Stimulated activated naive CD8-positive, alpha-beta T cell treated with anti-CD3 and anti-CD28 coated beads, Interleukin-15, Interleukin-2, amounts not matched to agents 100 ng/mL and 50 ng/mL, for 24 hours (primary cell): ENCODE data around the gene CTSW.

Experiments
- H3K27ac Mint-ChIP-seq: one replicate; pipeline ENCODE4 v1.8.0; 2021; ENCODE audit warnings: mild to moderate bottlenecking, mixed read lengths
- H3K27me3 Mint-ChIP-seq: one replicate; pipeline ENCODE4 v1.8.0; 2021; ENCODE audit warnings: mixed read lengths
- H3K36me3 Mint-ChIP-seq: one replicate; pipeline ENCODE4 v1.8.0; 2021; ENCODE audit warnings: low read depth, mixed read lengths
- H3K4me1 Mint-ChIP-seq: one replicate; pipeline ENCODE4 v1.8.0; 2021; ENCODE audit warnings: low read depth, mixed read lengths
- H3K4me3 Mint-ChIP-seq: one replicate; pipeline ENCODE4 v1.8.0; 2021; ENCODE audit warnings: mild to moderate bottlenecking, mixed read lengths
- H3K9me3 Mint-ChIP-seq: one replicate; pipeline ENCODE4 v1.8.0; 2021; ENCODE audit warnings: mixed read lengths

The CTSW gene

GRCh38 chr11:65870307-65870658 lies 9.4 kb upstream of the CTSW start:
- peaks cover 22% of the 10 kb centered on the region for H3K4me1 Mint-ChIP-seq
- H3K9me3 Mint-ChIP-seq, result no peaks in the 10 kb centered on the region
- peaks cover 11% of the 10 kb centered on the region for H3K36me3 Mint-ChIP-seq
- peak overlapping the region; percentile 71 for H3K27ac Mint-ChIP-seq
- H3K27me3 Mint-ChIP-seq, result peaks cover 3% of the 10 kb centered on the region
- no peak overlapping the region for H3K4me3 Mint-ChIP-seq

GRCh38 chr11:65870706-65871681 lies 8.6 kb upstream of the CTSW start:
- Mint-ChIP-seq H3K4me1 (peaks cover 22% of the 10 kb centered on the region), H3K27me3 (peaks cover 3% of the 10 kb centered on the region), H3K9me3 (no peaks in the 10 kb centered on the region), H3K4me3 (no peak overlapping the region), H3K27ac (peak overlapping the region; percentile 71), H3K36me3 (peaks cover 9% of the 10 kb centered on the region)

DNA sequence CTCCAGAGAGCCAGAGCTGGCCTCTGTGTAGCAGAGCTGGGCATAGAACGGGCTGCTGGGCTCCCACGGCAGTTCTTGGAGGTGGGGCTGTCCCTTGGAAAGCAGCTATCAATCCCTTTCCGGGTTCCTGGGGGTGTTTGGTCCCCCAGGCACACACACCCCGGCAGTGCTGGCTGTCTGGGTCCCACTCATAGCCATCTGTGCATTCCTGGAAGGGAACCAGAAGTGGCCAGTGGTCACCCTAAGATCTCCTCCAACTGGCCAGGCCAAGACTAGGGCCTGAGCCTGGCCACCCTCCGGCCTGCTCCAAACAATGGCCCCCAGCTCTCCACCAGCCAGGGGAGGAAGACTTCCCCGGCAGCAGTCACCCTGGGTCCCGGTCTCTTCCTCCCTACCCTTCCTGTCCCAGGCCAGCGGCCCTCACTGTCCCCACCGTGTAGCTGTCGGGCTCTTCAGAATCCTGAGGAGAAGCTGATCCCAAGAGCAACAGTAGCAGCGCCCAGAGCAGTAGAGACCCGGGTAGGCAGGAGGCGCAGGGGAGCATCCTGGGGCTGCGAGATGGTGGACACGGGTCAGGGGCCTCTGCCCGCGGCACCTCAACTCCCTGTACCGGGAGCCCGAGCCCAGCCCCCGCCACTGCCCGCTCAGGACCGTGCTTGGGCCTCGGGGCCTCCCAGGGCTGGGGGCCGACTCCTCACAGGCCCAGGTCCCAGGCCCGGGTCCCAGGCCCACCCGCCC lies 7.7 kb upstream of the CTSW start:
- Mint-ChIP-seq H3K27me3 (peaks cover 3% of the 10 kb centered on the region), H3K4me1 (peaks cover 22% of the 10 kb centered on the region), H3K27ac (no peak overlapping the region), H3K36me3 (peaks cover 8% of the 10 kb centered on the region), H3K4me3 (no peak overlapping the region), H3K9me3 (no peaks in the 10 kb centered on the region)

GRCh38 chr11:65872586-65873317 lies 6.9 kb upstream of the CTSW start, which contains the start of gene EFEMP2:
Gene EFEMP2 (minus strand): TSS chr11:65872800. CDS start chr11:65872354, 446 bp downstream.
- Mint-ChIP-seq H3K27me3 (peaks cover 3% of the 10 kb centered on the region), H3K4me3 (peak within 1 kb of the TSS; percentile 84), H3K9me3 (no peaks in the 10 kb centered on the region), H3K4me1 (peaks cover 29% of the 10 kb centered on the region), H3K36me3 (peaks cover under 1% of the 10 kb centered on the region), H3K27ac (peak within 1 kb of the TSS; percentile 92)

DNA sequence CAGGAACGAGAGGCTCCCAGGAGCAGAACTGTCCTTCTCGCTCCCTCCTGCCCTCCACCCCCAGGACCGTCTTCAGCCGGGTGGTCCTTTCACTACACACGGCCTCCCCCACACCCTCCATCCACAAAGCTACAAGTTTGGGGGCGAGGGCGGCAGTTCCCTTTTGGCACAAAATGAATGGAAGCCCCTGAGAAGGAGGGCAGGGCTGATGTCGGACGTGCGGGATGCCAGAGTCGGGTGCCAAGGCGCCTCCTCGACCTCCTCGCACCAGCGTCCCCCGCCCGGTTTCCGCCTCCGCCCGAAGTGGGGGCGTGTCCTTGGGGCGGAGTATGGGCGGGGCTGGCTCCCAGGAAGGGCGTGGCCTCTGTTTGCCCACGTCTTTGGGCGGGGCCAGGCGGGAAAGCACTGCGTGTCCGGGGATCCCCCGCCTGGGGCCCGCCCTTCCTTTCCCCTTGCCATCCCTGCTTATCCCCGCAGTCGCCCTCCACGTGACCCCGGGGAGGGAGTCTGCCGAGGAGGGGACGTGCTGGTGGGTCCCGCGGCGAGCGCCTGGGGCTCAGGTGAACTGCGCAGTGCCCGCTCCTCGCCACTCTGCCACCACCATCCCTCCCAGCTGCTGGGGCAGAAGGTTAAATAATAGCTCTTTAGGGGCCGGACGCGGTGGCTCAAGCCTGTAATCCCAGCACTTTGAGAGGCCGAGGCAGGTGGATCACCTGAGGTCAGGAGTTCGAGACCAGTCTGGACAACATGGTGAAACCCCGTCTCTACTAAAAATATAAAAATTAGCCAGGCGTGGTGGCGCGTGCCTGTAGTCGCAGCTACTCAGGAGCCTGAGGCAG lies 6.1 kb upstream of the CTSW start:
- Mint-ChIP-seq H3K27ac (peak overlapping the region; percentile 92), H3K36me3 (no peaks in the 10 kb centered on the region), H3K4me3 (peak overlapping the region; percentile 84), H3K4me1 (peaks cover 35% of the 10 kb centered on the region), H3K27me3 (peaks cover 3% of the 10 kb centered on the region), H3K9me3 (no peaks in the 10 kb centered on the region)

DNA sequence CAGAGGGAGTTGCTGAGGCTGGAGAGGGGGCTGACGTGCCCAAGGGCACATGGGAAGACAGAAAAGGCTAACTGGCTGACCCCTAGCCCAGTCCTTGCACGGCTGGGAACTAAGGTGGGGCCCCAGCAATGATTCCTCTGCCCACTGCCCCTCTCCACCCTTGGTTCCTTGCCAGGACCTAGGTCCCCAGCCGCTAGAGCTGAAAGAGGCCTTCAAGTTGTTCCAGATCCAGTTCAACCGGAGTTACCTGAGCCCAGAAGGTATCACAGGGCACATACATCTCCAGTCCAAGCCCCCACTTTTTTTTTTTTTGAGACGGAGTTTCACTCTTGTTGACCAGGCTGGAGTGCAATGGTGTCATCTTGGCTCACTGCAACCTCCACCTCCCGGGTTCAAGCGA lies 390 bp downstream of the CTSW start:
- Mint-ChIP-seq H3K27me3 (no peaks in the 10 kb centered on the region), H3K27ac (peak overlapping the region; percentile 94), H3K4me3 (peak overlapping the region; percentile 84), H3K36me3 (peaks cover 23% of the 10 kb centered on the region), H3K9me3 (no peaks in the 10 kb centered on the region), H3K4me1 (peaks cover 52% of the 10 kb centered on the region)

GRCh38 chr11:65880844-65881421 lies 1.3 kb downstream of the CTSW start:
- Mint-ChIP-seq H3K27ac (peak overlapping the region; percentile 94), H3K27me3 (no peaks in the 10 kb centered on the region), H3K36me3 (peaks cover 25% of the 10 kb centered on the region), H3K9me3 (no peaks in the 10 kb centered on the region), H3K4me1 (peaks cover 56% of the 10 kb centered on the region), H3K4me3 (peak overlapping the region; percentile 84)

DNA sequence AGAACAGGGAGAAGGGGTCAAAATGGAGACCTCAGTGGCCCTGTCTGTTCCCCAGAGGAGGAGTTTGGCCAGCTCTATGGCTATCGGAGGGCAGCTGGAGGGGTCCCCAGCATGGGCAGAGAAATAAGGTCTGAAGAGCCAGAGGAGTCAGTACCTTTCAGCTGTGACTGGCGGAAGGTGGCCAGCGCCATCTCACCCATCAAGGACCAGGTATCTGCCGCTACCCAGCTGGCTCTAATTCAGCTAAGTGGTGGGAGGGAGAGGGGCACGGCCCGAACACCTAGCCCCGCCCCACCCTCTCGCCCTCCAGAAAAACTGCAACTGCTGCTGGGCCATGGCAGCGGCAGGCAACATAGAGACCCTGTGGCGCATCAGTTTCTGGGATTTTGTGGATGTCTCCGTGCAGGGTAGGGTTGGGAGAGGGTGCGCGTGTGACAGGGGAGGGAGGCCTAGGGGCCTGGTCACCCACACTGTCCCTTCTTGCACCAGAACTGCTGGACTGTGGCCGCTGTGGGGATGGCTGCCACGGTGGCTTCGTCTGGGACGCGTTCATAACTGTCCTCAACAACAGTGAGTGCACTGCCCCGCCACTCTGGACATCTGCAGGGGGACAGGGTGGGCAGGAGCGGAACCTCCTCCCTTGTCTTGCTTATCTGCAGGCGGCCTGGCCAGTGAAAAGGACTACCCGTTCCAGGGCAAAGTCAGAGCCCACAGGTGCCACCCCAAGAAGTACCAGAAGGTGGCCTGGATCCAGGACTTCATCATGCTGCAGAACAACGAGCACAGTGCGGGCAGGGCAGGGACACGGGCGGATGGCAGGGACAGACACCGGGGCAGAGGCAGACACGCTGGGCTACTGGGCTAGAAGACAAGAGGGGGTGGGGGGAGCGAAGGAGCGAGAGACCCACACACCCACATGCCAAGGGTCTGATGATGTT lies 2.8 kb downstream of the CTSW start:
- Mint-ChIP-seq H3K4me3 (peak overlapping the region; percentile 10), H3K36me3 (peaks cover 32% of the 10 kb centered on the region), H3K27ac (peak overlapping the region; percentile 57), H3K4me1 (peaks cover 65% of the 10 kb centered on the region), H3K27me3 (no peaks in the 10 kb centered on the region), H3K9me3 (no peaks in the 10 kb centered on the region)

- Mint-ChIP-seq H3K9me3 (no peaks in the 10 kb centered on the region), H3K4me3 (no peak overlapping the region), H3K36me3 (peaks cover 32% of the 10 kb centered on the region), H3K4me1 (peaks cover 66% of the 10 kb centered on the region), H3K27ac (no peak overlapping the region), H3K27me3 (no peaks in the 10 kb centered on the region)
Measured at GRCh38 chr11:65883058-65883761, 3.6 kb downstream of the CTSW start.

- Mint-ChIP-seq H3K36me3 (peaks cover 32% of the 10 kb centered on the region), H3K9me3 (no peaks in the 10 kb centered on the region), H3K27me3 (no peaks in the 10 kb centered on the region), H3K4me1 (peaks cover 65% of the 10 kb centered on the region), H3K4me3 (no peak overlapping the region), H3K27ac (no peak overlapping the region)
Measured at GRCh38 chr11:65883786-65884715, 4.4 kb downstream of the CTSW start.

DNA sequence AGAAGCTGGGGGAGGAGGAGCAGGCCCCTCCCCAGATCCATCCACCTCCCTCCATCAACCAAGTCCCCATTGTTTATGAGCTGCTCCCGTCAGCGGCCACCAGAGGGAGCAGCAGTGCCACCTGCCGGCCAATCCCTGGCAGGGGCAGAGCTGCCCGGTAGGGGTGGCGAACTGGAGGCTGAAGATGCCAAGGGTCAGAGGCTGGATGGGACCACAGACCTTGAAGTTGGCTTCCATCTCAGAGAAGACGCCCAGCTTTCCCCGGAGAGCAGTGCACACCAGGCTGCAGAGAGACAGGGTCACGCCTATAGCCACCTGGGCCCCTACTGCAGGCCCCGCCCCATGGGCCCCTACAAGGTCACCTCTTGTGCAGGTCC lies 5.1 kb downstream of the CTSW start:
- Mint-ChIP-seq H3K36me3 (peaks cover 32% of the 10 kb centered on the region), H3K27me3 (no peaks in the 10 kb centered on the region), H3K4me1 (peaks cover 65% of the 10 kb centered on the region), H3K27ac (no peak overlapping the region), H3K4me3 (no peak overlapping the region), H3K9me3 (no peaks in the 10 kb centered on the region)

DNA sequence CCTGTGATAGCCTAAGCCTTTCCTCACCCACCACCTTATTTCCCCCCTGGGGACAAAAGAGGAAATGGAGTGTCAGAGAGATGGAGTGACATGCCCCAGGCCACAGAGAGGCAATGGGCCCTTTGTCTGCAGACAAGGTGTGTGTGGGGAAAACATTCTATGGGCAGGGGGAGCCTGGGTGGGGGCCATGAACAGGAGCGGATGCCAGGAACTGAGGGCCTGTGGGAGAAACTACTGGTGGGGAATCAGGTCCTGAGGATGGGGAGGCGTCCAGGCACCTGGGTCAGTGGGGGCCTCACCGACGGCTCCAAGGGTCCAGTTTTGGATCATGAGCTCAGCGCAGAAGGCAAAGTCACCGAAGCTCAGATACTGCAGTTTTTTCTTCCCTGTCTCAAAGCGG lies 5.6 kb downstream of the CTSW start:
- Mint-ChIP-seq H3K4me1 (peaks cover 65% of the 10 kb centered on the region), H3K9me3 (no peaks in the 10 kb centered on the region), H3K4me3 (no peak overlapping the region), H3K27ac (no peak overlapping the region), H3K36me3 (peaks cover 32% of the 10 kb centered on the region), H3K27me3 (no peaks in the 10 kb centered on the region)
